HepG2 (cell line): ENCODE data around the gene PIEZO1. TPM values are rescaled to one million over a fixed set of nuclear protein-coding genes. Genes with fewer than 3 reads are reported as not detected.

ENCODE experiments used
- ARHGAP35 ChIP-seq: sonication (generic); formaldehyde crosslinking; IDR thresholded peaks from 2 replicates; pipeline ENCODE4 v1.9.0; 2022; ENCODE audit warnings: mild to moderate bottlenecking, inconsistent platforms, moderate library complexity, missing genetic modification reagents, borderline replicate concordance
- CC2D1A ChIP-seq: sonication (generic); formaldehyde crosslinking; IDR thresholded peaks from 2 replicates; pipeline ENCODE4 v1.8.1; 2023; ENCODE audit warnings: mild to moderate bottlenecking, missing genetic modification reagents
- FOSL2 ChIP-seq: sonication (generic); formaldehyde crosslinking; IDR thresholded peaks from 2 replicates; pipeline ENCODE4 v1.4.0; 2020; ENCODE audit warnings: missing genetic modification reagents
- FOXM1 ChIP-seq: sonication (generic); formaldehyde crosslinking; IDR thresholded peaks from 2 replicates; pipeline ENCODE4 v1.5.0; 2020; ENCODE audit warnings: missing genetic modification reagents
- IRF2 ChIP-seq: IDR thresholded peaks from 2 replicates; pipeline ENCODE4 v1.6.1; 2018; ENCODE audit warnings: missing genetic modification reagents, missing compliant biosample characterization
- REXO4 ChIP-seq: sonication (generic); formaldehyde crosslinking; IDR thresholded peaks from 2 replicates; pipeline ENCODE4 v1.8.0; 2022; ENCODE audit warnings: missing genetic modification reagents, mild to moderate bottlenecking, borderline replicate concordance
- ZFP1 ChIP-seq: IDR thresholded peaks from 2 replicates; pipeline ENCODE4 v1.6.1; 2016
- ZMYM2 ChIP-seq: sonication (generic); formaldehyde crosslinking; IDR thresholded peaks from 2 replicates; pipeline ENCODE4 v1.8.0; 2022; ENCODE audit warnings: mild to moderate bottlenecking, missing genetic modification reagents
- ZNF33A ChIP-seq: sonication (generic); formaldehyde crosslinking; IDR thresholded peaks from 2 replicates; pipeline ENCODE4 v1.5.1; 2020; ENCODE audit warnings: missing genetic modification reagents, mild to moderate bottlenecking, moderate library complexity, borderline replicate concordance
- ZNF720 ChIP-seq: sonication (generic); formaldehyde crosslinking; IDR thresholded peaks from 2 replicates; pipeline ENCODE4 v1.4.0; 2020; ENCODE audit warnings: missing genetic modification reagents
- ZSCAN20 ChIP-seq: sonication (generic); formaldehyde crosslinking; IDR thresholded peaks from 2 replicates; pipeline ENCODE4 v1.4.0; 2020; ENCODE audit warnings: missing genetic modification reagents, mild to moderate bottlenecking, borderline replicate concordance
- polyA plus RNA-seq, 8 experiments: library from polyadenylated mRNA; depleted of rRNA in 3 of 8; stranded (reverse) in 7 of 8; unstranded in 1 of 8; fragments of >200 nt; fragmentation: Illumina TruSeq in 4 of 8; extraction: Trizol in 4 of 8; gene quantifications; 2 replicates each; pipeline versions ENCODE4 v1.2.1 to v1.2.3, GENCODE V29; 2011 to 2016; ENCODE audit warnings: low read depth in 4 of 8, missing spikeins in 1 of 8, mixed read lengths in 1 of 8; ENCODE audit not compliant: insufficient read depth in 1 of 8
- total RNA-seq, 5 experiments: library from RNA; depleted of rRNA; stranded (reverse); fragments of >200 nt; fragmentation: Illumina TruSeq; extraction: Trizol; gene quantifications; 2 replicates each; pipeline ENCODE4 v1.2.3, GENCODE V29; 2016; ENCODE audit warnings: low read depth in 1 of 5
- TF ChIP-seq, protein P1 (sequence below): sonication (generic); formaldehyde crosslinking; IDR thresholded peaks from 2 replicates; pipeline ENCODE4 v1.4.0; 2020; ENCODE audit warnings: missing genetic modification reagents
- TF ChIP-seq, protein P2 (sequence below): sonication (generic); formaldehyde crosslinking; IDR thresholded peaks from 2 replicates; pipeline ENCODE4 v1.9.0; 2021; ENCODE audit warnings: missing genetic modification reagents, mild to moderate bottlenecking, borderline replicate concordance
- TF ChIP-seq, protein P3 (sequence below): sonication (generic); formaldehyde crosslinking; IDR thresholded peaks from 2 replicates; pipeline ENCODE4 v1.8.0; 2022; ENCODE audit warnings: low read depth, missing genetic modification reagents
- TF ChIP-seq, protein P4 (sequence below): sonication (generic); formaldehyde crosslinking; IDR thresholded peaks from 2 replicates; pipeline ENCODE4 v1.5.1; 2020; ENCODE audit warnings: mild to moderate bottlenecking, missing genetic modification reagents, borderline replicate concordance
- TF ChIP-seq, protein P5 (sequence below): sonication (generic); formaldehyde crosslinking; IDR thresholded peaks from 2 replicates; pipeline ENCODE4 v1.8.0; 2022; ENCODE audit warnings: mild to moderate bottlenecking, missing genetic modification reagents, moderate library complexity

Gene PIEZO1
- total and polyA plus RNA-seq, 2 of the 13 experiments (the other 11 are each of a cell fraction or from before 2014, with no cell fraction given): 67.9 to 85.0 TPM

DNA sequence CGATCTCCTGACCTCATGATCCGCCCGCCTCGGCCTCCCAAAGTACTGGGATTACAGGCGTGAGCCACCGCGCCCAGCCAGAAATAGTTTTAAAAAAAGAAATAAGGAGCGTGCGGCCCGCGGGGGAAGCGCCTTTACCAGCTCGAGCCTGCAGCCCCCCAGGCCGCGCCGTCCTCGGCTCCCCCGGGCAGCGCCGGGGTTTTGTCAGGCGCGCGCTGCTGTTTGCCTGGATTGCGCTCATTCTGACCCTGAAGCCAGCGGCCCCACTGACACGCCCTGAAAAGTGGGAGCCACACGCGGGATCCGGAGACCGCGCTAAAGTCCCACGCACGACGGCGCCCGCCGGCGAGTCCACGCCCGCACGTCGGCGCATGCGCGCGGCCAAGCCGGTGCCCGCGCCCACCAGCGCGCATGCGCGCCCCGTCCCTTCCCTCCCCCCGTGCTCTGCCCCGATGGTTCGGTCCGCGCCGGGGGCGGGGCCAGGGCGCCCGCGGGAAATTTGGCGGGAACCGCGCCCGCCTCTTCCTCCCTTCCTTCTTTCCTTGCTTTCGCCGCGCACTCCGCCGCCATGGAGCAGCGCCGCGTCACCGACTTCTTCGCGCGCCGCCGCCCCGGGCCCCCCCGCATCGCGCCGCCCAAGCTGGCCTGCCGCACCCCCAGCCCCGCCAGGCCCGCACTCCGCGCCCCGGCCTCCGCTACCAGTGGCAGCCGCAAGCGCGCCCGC lies 18.4 kb upstream of the PIEZO1 start, which contains the start of gene CDT1 (continued):
- TF ChIP-seq, protein P1, sequence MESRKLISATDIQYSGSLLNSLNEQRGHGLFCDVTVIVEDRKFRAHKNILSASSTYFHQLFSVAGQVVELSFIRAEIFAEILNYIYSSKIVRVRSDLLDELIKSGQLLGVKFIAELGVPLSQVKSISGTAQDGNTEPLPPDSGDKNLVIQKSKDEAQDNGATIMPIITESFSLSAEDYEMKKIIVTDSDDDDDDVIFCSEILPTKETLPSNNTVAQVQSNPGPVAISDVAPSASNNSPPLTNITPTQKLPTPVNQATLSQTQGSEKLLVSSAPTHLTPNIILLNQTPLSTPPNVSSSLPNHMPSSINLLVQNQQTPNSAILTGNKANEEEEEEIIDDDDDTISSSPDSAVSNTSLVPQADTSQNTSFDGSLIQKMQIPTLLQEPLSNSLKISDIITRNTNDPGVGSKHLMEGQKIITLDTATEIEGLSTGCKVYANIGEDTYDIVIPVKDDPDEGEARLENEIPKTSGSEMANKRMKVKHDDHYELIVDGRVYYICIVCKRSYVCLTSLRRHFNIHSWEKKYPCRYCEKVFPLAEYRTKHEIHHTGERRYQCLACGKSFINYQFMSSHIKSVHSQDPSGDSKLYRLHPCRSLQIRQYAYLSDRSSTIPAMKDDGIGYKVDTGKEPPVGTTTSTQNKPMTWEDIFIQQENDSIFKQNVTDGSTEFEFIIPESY (CRISPR knock-in tag): peak; percentile 8; the same call in 1 of the 2 replicates
- TF ChIP-seq FOSL2 (CRISPR knock-in tag) (no peak), IRF2 (CRISPR knock-in tag) (no peak; the same call in 1 of the 2 replicates), ZNF33A (CRISPR knock-in tag) (no peak), ARHGAP35 (CRISPR knock-in tag) (peak; percentile 53; the same call in 1 of the 2 replicates), ZNF720 (CRISPR knock-in tag) (no peak), ZSCAN20 (0 out of 2 replicates have a peak, but pooled peaks have one; percentile 24), ZMYM2 (peak; percentile 80), CC2D1A (CRISPR knock-in tag) (no peak; the same call in 1 of the 2 replicates), FOXM1 (CRISPR knock-in tag) (0 out of 2 replicates have a peak, but pooled peaks have one; percentile 14), REXO4 (CRISPR knock-in tag) (no peak), ZFP1 (CRISPR knock-in tag) (no peak)
- TF ChIP-seq, protein P2, sequence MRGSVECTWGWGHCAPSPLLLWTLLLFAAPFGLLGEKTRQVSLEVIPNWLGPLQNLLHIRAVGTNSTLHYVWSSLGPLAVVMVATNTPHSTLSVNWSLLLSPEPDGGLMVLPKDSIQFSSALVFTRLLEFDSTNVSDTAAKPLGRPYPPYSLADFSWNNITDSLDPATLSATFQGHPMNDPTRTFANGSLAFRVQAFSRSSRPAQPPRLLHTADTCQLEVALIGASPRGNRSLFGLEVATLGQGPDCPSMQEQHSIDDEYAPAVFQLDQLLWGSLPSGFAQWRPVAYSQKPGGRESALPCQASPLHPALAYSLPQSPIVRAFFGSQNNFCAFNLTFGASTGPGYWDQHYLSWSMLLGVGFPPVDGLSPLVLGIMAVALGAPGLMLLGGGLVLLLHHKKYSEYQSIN (CRISPR knock-in tag): no peak
- TF ChIP-seq, protein P3, sequence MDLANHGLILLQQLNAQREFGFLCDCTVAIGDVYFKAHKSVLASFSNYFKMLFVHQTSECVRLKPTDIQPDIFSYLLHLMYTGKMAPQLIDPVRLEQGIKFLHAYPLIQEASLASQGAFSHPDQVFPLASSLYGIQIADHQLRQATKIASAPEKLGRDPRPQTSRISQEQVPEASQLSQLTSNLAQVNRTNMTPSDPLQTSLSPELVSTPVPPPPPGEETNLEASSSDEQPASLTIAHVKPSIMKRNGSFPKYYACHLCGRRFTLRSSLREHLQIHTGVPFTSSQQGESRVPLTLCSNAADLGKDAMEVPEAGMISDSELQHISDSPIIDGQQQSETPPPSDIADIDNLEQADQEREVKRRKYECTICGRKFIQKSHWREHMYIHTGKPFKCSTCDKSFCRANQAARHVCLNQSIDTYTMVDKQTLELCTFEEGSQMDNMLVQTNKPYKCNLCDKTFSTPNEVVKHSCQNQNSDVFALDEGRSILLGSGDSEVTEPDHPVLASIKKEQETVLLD (CRISPR knock-in tag): no peak
- TF ChIP-seq, protein P4, sequence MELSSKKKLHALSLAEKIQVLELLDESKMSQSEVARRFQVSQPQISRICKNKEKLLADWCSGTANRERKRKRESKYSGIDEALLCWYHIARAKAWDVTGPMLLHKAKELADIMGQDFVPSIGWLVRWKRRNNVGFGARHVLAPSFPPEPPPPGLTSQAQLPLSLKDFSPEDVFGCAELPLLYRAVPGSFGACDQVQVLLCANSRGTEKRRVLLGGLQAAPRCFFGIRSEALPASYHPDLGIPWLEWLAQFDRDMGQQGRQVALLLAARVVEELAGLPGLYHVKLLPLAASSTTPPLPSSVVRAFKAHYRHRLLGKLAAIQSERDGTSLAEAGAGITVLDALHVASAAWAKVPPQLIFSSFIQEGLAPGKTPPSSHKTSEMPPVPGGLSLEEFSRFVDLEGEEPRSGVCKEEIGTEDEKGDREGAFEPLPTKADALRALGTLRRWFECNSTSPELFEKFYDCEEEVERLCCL (CRISPR knock-in tag): no peak
- TF ChIP-seq, protein P5, sequence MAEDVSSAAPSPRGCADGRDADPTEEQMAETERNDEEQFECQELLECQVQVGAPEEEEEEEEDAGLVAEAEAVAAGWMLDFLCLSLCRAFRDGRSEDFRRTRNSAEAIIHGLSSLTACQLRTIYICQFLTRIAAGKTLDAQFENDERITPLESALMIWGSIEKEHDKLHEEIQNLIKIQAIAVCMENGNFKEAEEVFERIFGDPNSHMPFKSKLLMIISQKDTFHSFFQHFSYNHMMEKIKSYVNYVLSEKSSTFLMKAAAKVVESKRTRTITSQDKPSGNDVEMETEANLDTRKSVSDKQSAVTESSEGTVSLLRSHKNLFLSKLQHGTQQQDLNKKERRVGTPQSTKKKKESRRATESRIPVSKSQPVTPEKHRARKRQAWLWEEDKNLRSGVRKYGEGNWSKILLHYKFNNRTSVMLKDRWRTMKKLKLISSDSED: 0 out of 2 replicates have a peak, but pooled peaks have one; percentile 44
